ENCODE measurements around the gene EVX2. TPM values are rescaled to one million over a fixed set of nuclear protein-coding genes. Genes with fewer than 3 reads are reported as not detected.
A peak's percentile ranks its signal among the peaks of the same experiment; 100 is the strongest.

Gene EVX2
- total RNA-seq, 2 experiments from 2014 or later: not detected

DNA sequence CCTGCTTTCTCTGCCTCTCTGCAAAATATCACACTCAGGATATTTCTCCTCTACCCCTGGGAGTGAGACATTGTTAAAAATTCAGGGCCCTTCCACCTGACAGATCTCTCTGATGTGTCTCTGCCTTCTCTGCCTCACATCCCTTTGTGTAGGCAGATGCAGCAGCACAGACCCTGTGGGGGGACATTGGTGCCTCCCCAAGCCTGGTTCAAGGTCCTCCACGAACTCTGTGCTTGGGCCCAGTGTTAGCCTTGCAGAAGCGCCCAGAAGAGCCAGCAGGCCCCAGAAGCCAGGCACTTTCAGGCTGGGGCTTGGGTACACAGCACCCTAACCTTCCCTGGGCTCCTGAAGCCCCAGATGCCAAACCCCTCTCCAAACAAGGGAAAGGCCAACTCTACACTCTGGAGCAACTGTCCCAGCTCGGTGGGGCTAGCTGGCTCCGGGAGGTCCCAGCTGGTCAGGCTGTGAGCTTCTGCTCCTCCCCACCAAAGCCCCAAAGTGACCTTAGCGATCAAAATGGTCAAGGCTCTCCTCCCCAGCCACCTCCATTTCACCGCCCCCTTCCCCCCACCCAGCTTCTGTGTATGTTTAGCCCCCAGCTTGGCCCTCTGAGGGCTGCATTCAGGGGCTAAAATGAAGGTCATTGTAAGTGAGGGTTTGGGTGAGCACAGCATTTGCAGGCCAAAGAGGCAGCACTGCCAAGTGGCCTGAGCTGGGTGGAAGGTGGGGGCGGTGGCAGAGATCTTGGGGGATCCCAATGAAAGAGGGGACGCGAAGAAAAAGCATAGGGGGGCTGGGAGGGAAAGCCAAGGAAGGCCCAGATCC is 41.4 kb upstream of the EVX2 start:
- POLR2A ChIA-PET: no interaction called here
- no peaks in the 10 kb centered on the region for H3K36me3 Mint-ChIP-seq (ENCODE audit: low read depth)

DNA sequence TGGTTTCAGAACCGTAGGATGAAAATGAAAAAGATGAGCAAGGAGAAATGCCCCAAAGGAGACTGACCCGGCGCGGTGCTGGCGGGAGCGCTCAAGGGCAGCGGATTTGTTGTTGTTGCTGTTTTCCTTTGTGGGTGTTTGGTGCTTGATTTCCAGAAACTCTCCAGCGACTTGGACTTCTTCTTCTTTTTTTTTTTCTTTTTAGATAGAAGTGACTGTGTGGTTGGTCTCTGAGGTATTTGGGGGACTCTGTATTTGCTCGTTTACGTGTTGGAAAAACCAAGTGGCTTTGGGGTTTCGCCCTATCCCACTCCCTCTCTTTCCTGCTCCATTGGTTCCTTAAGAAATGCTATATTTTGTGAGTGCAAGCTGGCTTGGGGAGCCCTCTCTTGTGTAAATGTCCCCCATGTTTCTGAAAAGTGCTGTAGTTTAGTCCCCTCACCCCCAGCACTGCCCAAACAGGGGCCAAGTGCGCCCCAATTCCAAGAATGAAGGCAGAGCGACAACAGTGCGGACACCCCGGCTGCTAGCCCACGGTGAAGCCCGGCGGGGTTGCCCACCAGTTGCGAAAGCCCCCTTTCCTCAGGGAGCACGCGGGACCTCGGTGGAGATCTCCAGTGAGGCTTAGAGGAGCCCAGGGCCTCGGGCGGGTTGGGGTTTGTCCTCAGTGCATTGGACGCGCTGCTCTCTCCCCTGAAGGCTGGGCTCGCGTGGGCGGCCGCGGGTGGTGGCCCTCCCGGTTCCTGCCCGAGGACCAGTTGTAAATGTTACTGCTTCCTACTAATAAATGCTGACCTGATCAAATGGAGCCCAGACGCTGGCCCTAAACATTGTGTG is 40.6 kb upstream of the EVX2 start:
- POLR2A ChIA-PET: no interaction called here
- no peak overlapping the region for H3K4me3 Mint-ChIP-seq
- H3K27ac Mint-ChIP-seq: no peak overlapping the region
- peaks cover 78% of the 10 kb centered on the region for H3K27me3 Mint-ChIP-seq
- TF ChIP-seq, protein P1, sequence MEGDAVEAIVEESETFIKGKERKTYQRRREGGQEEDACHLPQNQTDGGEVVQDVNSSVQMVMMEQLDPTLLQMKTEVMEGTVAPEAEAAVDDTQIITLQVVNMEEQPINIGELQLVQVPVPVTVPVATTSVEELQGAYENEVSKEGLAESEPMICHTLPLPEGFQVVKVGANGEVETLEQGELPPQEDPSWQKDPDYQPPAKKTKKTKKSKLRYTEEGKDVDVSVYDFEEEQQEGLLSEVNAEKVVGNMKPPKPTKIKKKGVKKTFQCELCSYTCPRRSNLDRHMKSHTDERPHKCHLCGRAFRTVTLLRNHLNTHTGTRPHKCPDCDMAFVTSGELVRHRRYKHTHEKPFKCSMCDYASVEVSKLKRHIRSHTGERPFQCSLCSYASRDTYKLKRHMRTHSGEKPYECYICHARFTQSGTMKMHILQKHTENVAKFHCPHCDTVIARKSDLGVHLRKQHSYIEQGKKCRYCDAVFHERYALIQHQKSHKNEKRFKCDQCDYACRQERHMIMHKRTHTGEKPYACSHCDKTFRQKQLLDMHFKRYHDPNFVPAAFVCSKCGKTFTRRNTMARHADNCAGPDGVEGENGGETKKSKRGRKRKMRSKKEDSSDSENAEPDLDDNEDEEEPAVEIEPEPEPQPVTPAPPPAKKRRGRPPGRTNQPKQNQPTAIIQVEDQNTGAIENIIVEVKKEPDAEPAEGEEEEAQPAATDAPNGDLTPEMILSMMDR (IDR thresholded peaks at IDR 0.05): no peak
- CTCF ChIA-PET: interaction anchor here (1.0 to 4.2 kb wide), 4 partner anchors 13 to 1025 kb away, joined by 4 to 38 read pairs (median 12); no protein-coding TSS in a partner anchor
- DNase-seq: no peak
- peaks cover 1% of the 10 kb centered on the region for H3K9me3 Mint-ChIP-seq
- peaks cover 22% of the 10 kb centered on the region for H3K4me1 Mint-ChIP-seq (ENCODE audit: low read depth)
- no peak for ATAC-seq
- H3K36me3 Mint-ChIP-seq (ENCODE audit: low read depth): no peaks in the 10 kb centered on the region
- intact Hi-C loops (cut with micrococcal nuclease): loop anchor here (5.0 kb wide), 2 partner anchors 37 to 38 kb away; no protein-coding TSS in a partner anchor

More for the DNA sequence above, 41.4 kb upstream of the EVX2 start:
- DNase-seq (no peak), ATAC-seq (no peak)
- TF ChIP-seq, protein P1 (IDR thresholded peaks at IDR 0.05): no peak
- CTCF ChIA-PET: interaction anchor here (0.9 to 9.8 kb wide), 11 partner anchors 10 to 1024 kb away, joined by 3 to 95 read pairs (median 21); partner anchors contain the start of gene HOXD10
- no peak overlapping the region for H3K27ac Mint-ChIP-seq
- no peaks in the 10 kb centered on the region for H3K9me3 Mint-ChIP-seq
- H3K4me1 Mint-ChIP-seq (ENCODE audit: low read depth): peaks cover 22% of the 10 kb centered on the region
- H3K4me3 Mint-ChIP-seq: no peak overlapping the region
- intact Hi-C loops (cut with micrococcal nuclease): loop anchor here (5.0 kb wide), 4 partner anchors 37 to 1022 kb away; no protein-coding TSS in a partner anchor
- peaks cover 72% of the 10 kb centered on the region for H3K27me3 Mint-ChIP-seq

- no peaks in the 10 kb centered on the region for H3K36me3 Mint-ChIP-seq (ENCODE audit: low read depth)
- H3K4me1 Mint-ChIP-seq (ENCODE audit: low read depth): peaks cover 20% of the 10 kb centered on the region
- ATAC-seq (no peak), DNase-seq (no peak)
- H3K27me3 Mint-ChIP-seq: peaks cover 78% of the 10 kb centered on the region
- TF ChIP-seq, protein P1 (IDR thresholded peaks at IDR 0.05): no peak
- H3K4me3 Mint-ChIP-seq: peak overlapping the region; percentile 1
- no peak overlapping the region for H3K27ac Mint-ChIP-seq
- H3K9me3 Mint-ChIP-seq: peaks cover 4% of the 10 kb centered on the region
- CTCF ChIA-PET: interaction anchor here (1.0 to 1.3 kb wide), 2 partner anchors 431 to 529 kb away, joined by 4 read pairs; no protein-coding TSS in a partner anchor
- POLR2A ChIA-PET: no interaction called here
- intact Hi-C loops (cut with micrococcal nuclease): loop anchor here (5.0 kb wide), 2 partner anchors 36 to 39 kb away; no protein-coding TSS in a partner anchor
Measured at GRCh38 chr2:176123411-176124109, 39.8 kb upstream of the EVX2 start.

DNA sequence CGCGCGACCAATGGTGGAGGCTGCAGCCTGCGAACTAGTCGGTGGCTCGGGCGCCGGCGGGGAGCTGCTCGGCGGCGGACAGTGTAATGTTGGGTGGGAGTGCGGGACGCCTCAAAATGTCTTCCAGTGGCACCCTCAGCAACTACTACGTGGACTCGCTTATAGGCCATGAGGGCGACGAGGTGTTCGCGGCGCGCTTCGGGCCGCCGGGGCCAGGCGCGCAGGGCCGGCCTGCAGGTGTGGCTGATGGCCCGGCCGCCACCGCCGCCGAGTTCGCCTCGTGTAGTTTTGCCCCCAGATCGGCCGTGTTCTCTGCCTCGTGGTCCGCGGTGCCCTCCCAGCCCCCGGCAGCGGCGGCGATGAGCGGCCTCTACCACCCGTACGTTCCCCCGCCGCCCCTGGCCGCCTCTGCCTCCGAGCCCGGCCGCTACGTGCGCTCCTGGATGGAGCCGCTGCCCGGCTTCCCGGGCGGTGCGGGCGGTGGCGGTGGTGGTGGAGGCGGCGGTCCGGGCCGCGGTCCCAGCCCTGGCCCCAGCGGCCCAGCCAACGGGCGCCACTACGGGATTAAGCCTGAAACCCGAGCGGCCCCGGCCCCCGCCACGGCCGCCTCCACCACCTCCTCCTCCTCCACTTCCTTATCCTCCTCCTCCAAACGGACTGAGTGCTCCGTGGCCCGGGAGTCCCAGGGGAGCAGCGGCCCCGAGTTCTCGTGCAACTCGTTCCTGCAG is 39.1 kb upstream of the EVX2 start, which contains the start of gene HOXD9:
Gene HOXD9 (plus strand): TSS at position 37 of the 728 bp plus-strand sequence. CDS start 50 bp downstream, at position 87.
- H3K4me3 Mint-ChIP-seq: peak within 1 kb of the TSS; percentile 51
- intact Hi-C loops (cut with micrococcal nuclease): loop anchor here (5.0 kb wide), 2 partner anchors 36 to 39 kb away; no protein-coding TSS in a partner anchor
- no peak within 1 kb of the TSS for H3K27ac Mint-ChIP-seq
- TF ChIP-seq, protein P1 (IDR thresholded peaks at IDR 0.05): no peak
- H3K4me1 Mint-ChIP-seq (ENCODE audit: low read depth): peaks cover 13% of the 10 kb centered on the region
- DNase-seq: peak; percentile 58
- no peaks in the 10 kb centered on the region for H3K36me3 Mint-ChIP-seq (ENCODE audit: low read depth)
- ChIA-PET CTCF (interaction anchor here (1.3 kb wide), 1 partner anchor 432 kb away, joined by 4 read pairs; no protein-coding TSS in a partner anchor), POLR2A (interaction anchor here (1.4 kb wide), 1 partner anchor 9 kb away, joined by 3 read pairs; no protein-coding TSS in a partner anchor)
- H3K27me3 Mint-ChIP-seq: peaks cover 77% of the 10 kb centered on the region
- ATAC-seq: peak; percentile 34
- H3K9me3 Mint-ChIP-seq: peaks cover 4% of the 10 kb centered on the region
